Neural progenitor cell (in vitro differentiated cells): ENCODE data around the gene MDC1.

Experiments used
- CTCF ChIP-seq: fragments of 200-600 bp; sonication (generic); IDR thresholded peaks from 2 replicates; pipeline ENCODE4 v1.5.1; 2017; ENCODE audit warnings: antibody characterized with exemption, mild to moderate bottlenecking
- EZH2 ChIP-seq: fragments of 200-600 bp; sonication (generic); IDR thresholded peaks from 2 replicates; pipeline ENCODE4 v1.6.1; 2017; ENCODE audit warnings: antibody characterized with exemption, mild to moderate bottlenecking, moderate library complexity
- EZH2phosphoT487 ChIP-seq: fragments of 200-600 bp; sonication (generic); IDR thresholded peaks from 2 replicates; pipeline ENCODE4 v1.6.1; 2017; ENCODE audit warnings: antibody characterized with exemption

DNA sequence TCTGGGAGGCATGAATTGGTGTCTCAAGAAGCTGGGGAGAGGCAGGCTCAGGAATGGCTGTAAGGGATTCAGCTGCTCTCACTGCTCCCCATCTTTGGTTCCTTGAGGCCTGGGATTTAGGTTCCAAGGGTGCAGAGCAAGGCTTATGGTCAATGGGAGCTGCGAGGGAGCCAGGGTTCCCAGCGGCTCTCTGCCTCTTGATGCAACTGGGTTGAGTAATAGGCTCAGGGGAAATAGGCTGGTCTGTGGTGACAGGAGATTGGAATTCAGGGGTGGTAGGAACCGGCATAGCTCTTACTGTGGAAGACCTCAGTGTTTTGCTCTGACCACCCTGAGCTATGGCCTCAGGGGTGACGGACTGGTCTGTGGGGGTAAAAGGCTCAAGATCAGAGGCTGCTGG, 13.3 kb downstream of the MDC1 start:
- TF ChIP-seq CTCF (no peak), EZH2phosphoT487 (no peak), EZH2 (no peak)
